ENCODE data around the gene ZNF146. TPM values are rescaled to one million over a fixed set of nuclear protein-coding genes. Genes with fewer than 3 reads are reported as not detected.

ZNF146 gene
- total and polyA plus RNA-seq, 7 donors = 28.0 to 71.7 (median 52.1) TPM

DNA sequence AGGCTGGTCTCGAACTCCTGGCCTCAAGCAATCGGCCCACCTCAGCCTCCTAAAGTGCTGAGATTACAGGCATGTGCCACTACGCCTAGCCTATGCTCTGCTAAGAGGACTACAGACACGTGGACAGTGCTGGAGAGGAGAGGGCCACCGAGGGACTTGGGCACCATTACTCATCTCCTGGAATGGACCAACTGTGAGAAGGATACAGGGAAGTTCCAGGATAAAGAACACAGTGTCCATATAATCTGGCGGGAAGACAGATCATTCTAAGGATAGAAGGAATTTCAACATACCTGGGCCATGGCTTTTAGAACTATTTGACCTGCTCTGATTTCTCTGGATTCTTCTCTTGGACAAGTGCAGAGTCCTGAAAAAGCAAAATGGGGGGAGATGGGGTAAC, 13.2 kb upstream of the ZNF146 start:
- WGBS, 2 donors = 96% methylated on average over 6 of the region's 6 CpGs
- Histone ChIP-seq H3K27me3 (no peaks in the 10 kb centered on the region), H3K27ac (no peak overlapping the region), H3K9me3 (no peaks in the 10 kb centered on the region), H3K4me1 (no peaks in the 10 kb centered on the region), H3K36me3 (peaks cover 0 to 12% (median 5%) of the 10 kb centered on the region in 4 donors), H3K4me3 (no peak overlapping the region)
- TF ChIP-seq POLR2AphosphoS5 (IDR thresholded peaks at IDR 0.05) = no peak
- no peak for TF ChIP-seq CTCF (IDR thresholded peaks at IDR 0.05)
- TF ChIP-seq POLR2A (IDR thresholded peaks at IDR 0.05) = no peak
- TF ChIP-seq EP300 (IDR thresholded peaks at IDR 0.05) = no peak
- intact Hi-C loops (cut with DNase I) = no loop called here
- DNase-seq = no peak

DNA sequence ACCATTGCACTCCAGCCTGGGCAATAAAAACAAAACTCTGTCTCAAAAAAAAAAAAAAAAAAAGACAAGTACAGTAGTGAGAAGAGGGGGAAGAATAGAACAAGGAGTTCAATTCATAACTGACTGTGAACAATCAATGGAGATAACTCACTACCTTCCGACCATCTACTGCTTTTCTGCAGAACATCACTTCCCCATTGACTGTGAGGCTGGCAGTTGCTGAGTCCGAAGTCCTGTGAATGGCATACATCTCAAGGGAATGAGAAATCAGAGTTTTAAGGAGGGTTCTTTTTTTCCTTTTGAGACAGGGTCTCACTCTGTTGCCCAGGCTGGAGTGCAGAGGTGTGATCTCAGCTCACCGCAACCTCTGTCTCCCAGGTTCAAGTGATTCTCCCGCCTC, 11.6 kb upstream of the ZNF146 start:
- intact Hi-C loops (cut with DNase I) = no loop called here
- peaks cover 0 to 12% (median 5%) of the 10 kb centered on the region in 4 donors for H3K36me3 ChIP-seq
- H3K4me1 ChIP-seq = no peaks in the 10 kb centered on the region
- TF ChIP-seq POLR2AphosphoS5 (IDR thresholded peaks at IDR 0.05) = no peak
- WGBS, 2 donors = 94 to 96% methylated on average over 4 of the region's 4 CpGs
- no peaks in the 10 kb centered on the region for H3K27me3 ChIP-seq
- H3K9me3 ChIP-seq = no peaks in the 10 kb centered on the region
- H3K4me3 ChIP-seq = no peak overlapping the region
- no peak overlapping the region for H3K27ac ChIP-seq
- DNase-seq = no peak

DNA sequence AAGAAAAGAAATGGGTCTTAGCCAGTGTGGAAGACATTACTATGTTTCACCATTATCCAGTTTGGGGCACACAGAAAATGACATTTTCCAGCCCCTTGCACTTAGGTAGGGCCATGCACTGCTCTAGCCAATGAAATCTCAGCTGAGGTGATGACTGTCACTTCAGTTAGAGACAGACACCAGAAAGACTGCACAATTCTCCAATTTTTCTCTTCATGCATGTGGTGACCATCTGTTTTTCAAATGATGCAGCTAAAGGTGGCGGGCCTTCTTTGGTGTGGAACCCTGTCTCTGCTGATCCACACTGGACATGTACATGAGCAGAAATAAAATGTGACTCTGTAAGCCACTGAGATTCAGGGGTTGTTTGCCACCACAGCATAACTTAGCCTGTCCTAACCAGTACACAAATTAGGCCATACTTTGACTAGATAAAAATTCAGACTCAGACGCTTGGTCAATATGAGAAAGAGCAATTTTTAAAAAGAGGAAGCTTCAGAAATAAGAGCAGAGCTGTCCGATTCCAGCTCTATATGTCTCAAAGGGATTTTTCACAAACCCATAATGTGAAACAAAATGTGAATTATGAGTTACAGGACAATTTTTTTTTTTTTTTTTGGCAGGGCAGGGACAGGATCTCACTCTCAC, 7.2 kb upstream of the ZNF146 start:
- Histone ChIP-seq H3K9me3 (no peaks in the 10 kb centered on the region), H3K27me3 (no peaks in the 10 kb centered on the region), H3K27ac (no peak overlapping the region), H3K4me3 (no peak overlapping the region), H3K36me3 (peaks cover 0 to 12% (median 0%) of the 10 kb centered on the region in 4 donors), H3K4me1 (no peaks in the 10 kb centered on the region)
- intact Hi-C loops (cut with DNase I) = no loop called here
- no peak for TF ChIP-seq EP300 (IDR thresholded peaks at IDR 0.05)
- TF ChIP-seq POLR2A (IDR thresholded peaks at IDR 0.05) = no peak
- TF ChIP-seq POLR2AphosphoS5 (IDR thresholded peaks at IDR 0.05) = no peak
- no peak for TF ChIP-seq CTCF (IDR thresholded peaks at IDR 0.05)
- DNase-seq = no peak
- WGBS, 2 donors = 86 to 88% methylated on average over 3 of the region's 3 CpGs

- no peak for TF ChIP-seq POLR2A (IDR thresholded peaks at IDR 0.05)
- no peak for TF ChIP-seq EP300 (IDR thresholded peaks at IDR 0.05)
- no peak for TF ChIP-seq POLR2AphosphoS5 (IDR thresholded peaks at IDR 0.05)
- no peak for TF ChIP-seq CTCF (IDR thresholded peaks at IDR 0.05)
- H3K36me3 ChIP-seq = peaks cover 0 to 12% (median 0%) of the 10 kb centered on the region in 4 donors
- no peak overlapping the region for H3K27ac ChIP-seq
- peaks cover 0 to 10% (median 9%) of the 10 kb centered on the region in 4 donors for H3K4me1 ChIP-seq
- intact Hi-C loops (cut with DNase I) = no loop called here
- WGBS, 2 donors = 98% methylated on average over 7 of the region's 7 CpGs
- no peak for DNase-seq
- H3K27me3 ChIP-seq = no peaks in the 10 kb centered on the region
- H3K9me3 ChIP-seq = no peaks in the 10 kb centered on the region
- no peak overlapping the region for H3K4me3 ChIP-seq
These were observed 5.5 kb upstream of the ZNF146 start for GRCh38 chr19:36209372-36209771.

- 92 to 95% methylated on average over 8 of the region's 8 CpGs for WGBS, 2 donors
- no peak for TF ChIP-seq POLR2AphosphoS5 (IDR thresholded peaks at IDR 0.05)
- TF ChIP-seq CTCF (IDR thresholded peaks at IDR 0.05) = no peak
- TF ChIP-seq EP300 (IDR thresholded peaks at IDR 0.05) = no peak
- TF ChIP-seq POLR2A (IDR thresholded peaks at IDR 0.05) = no peak
- no peak for DNase-seq
- H3K27me3 ChIP-seq = no peaks in the 10 kb centered on the region
- H3K36me3 ChIP-seq = peaks cover 0 to 12% (median 0%) of the 10 kb centered on the region in 4 donors
- H3K4me3 ChIP-seq = no peak overlapping the region
- intact Hi-C loops (cut with DNase I) = loop anchor here (5.0 to 10.0 kb wide), 2 partner anchors 277 to 1124 kb away; partner anchors contain the start of gene ZNF566
- H3K9me3 ChIP-seq = no peaks in the 10 kb centered on the region
- H3K4me1 ChIP-seq = peaks cover 0 to 12% (median 9%) of the 10 kb centered on the region in 4 donors
- H3K27ac ChIP-seq = no peak overlapping the region
These were observed 4.4 kb upstream of the ZNF146 start for GRCh38 chr19:36210497-36210896.
